Spleen (tissue), 11 donors: Measurements from ENCODE around the gene TFE3. TPM values are rescaled to one million over a fixed set of nuclear protein-coding genes. Genes with fewer than 3 reads are reported as not detected.

Source experiments
- DNase-seq: peaks from one replicate; pipeline ENCODE4 v3.0.0-alpha.2; 2020
- H3K27ac ChIP-seq, 8 donors: fragments of 200-600 bp; sonication (generic) in 7 of 8; 1 replicate in 4 of 8; 2 replicates in 4 of 8; pipeline versions ENCODE4 v1.5.0 to v1.8.0; 2016 to 2021; ENCODE audit warnings: inconsistent platforms in 4 of 8, mild to moderate bottlenecking in 4 of 8, moderate library complexity in 1 of 8
- H3K27me3 ChIP-seq, 7 donors: fragments of 200-600 bp; sonication (generic) in 6 of 7; replicated peaks in 1 of 7; 1 replicate in 4 of 7; 2 replicates in 3 of 7; pipeline versions ENCODE4 v1.5.0 to v1.8.0; 2016 to 2021; ENCODE audit warnings: inconsistent platforms in 3 of 7, mild to moderate bottlenecking in 1 of 7
- H3K36me3 ChIP-seq, 6 donors: fragments of 200-600 bp; sonication (generic) in 5 of 6; 1 replicate in 4 of 6; 2 replicates in 2 of 6; pipeline versions ENCODE4 v1.5.0 to v1.8.0; 2016 to 2021; ENCODE audit warnings: inconsistent platforms in 2 of 6
- H3K4me1 ChIP-seq, 6 donors: fragments of 200-600 bp; sonication (generic) in 5 of 6; 1 replicate in 3 of 6; 2 replicates in 3 of 6; pipeline versions ENCODE4 v1.5.0 to v1.8.0; 2016 to 2021; ENCODE audit warnings: inconsistent platforms in 3 of 6
- H3K4me3 ChIP-seq, 8 donors: fragments of 200-600 bp; sonication (generic) in 7 of 8; 1 replicate in 4 of 8; 2 replicates in 4 of 8; pipeline versions ENCODE4 v1.5.0 to v1.8.0; 2016 to 2021; ENCODE audit warnings: inconsistent platforms in 4 of 8, mild to moderate bottlenecking in 4 of 8, moderate library complexity in 2 of 8
- H3K9me3 ChIP-seq, 8 donors: fragments of 200-600 bp; sonication (generic) in 7 of 8; 1 replicate in 4 of 8; 2 replicates in 4 of 8; pipeline versions ENCODE4 v1.5.0 to v1.8.0; 2016 to 2021; ENCODE audit warnings: inconsistent platforms in 4 of 8
- POLR2A ChIP-seq, 3 donors: fragments of 450-650 bp; IDR thresholded peaks; one replicate each; pipeline ENCODE4 v1.5.1; 2017; ENCODE audit warnings: antibody characterized with exemption in 3 of 3, mild to moderate bottlenecking in 1 of 3
- POLR2AphosphoS5 ChIP-seq, 3 donors: sonication (generic); formaldehyde crosslinking; IDR thresholded peaks; one replicate each; pipeline ENCODE4 v1.5.1; 2017; ENCODE audit warnings: antibody characterized with exemption in 3 of 3
- WGBS, 5 donors: extraction: QIAGEN DNeasy Blood & Tissue Kit in 3 of 5; methylation state at CpG; one replicate each; pipeline versions ENCODE4 v1.1.5 to v1.1.7; 2013 to 2018; 5-methylcytosine and 5-hydroxymethylcytosine counted together
- intact Hi-C: fragments of 100-400 bp; cut with DNase I; formaldehyde crosslinking; loops from one replicate; pipeline ENCODE4 v1.15.0; 2023; ENCODE audit warnings: low total_unique reads
- polyA plus RNA-seq, 3 donors: library from polyadenylated mRNA; stranded (reverse); fragments of 200-250 nt; gene quantifications; one replicate each; pipeline ENCODE4 v1.2.1, GENCODE V29; 2013
- total RNA-seq, 7 donors: library from RNA; depleted of rRNA in 3 of 7; stranded (reverse); fragments of >200 nt in 3 of 7; fragmentation: NEBNext Ultra II Directional in 4 of 7; extraction: Animal tissue kit (Norgen Biotek cat#: 25700) in 4 of 7; gene quantifications; one replicate each; pipeline versions ENCODE4 v1.1.0 to v1.2.1, GENCODE V29; 2016 to 2021
- TF ChIP-seq, protein P1 (sequence below), 11 experiments: fragments of 200-600 bp in 7 of 11; fragments of 450-650 bp in 4 of 11; sonication (generic) in 4 of 11; IDR thresholded peaks in 8 of 11; conservative IDR thresholded peaks in 3 of 11; 1 replicate in 7 of 11; 2 replicates in 4 of 11; pipeline versions ENCODE4 v1.4.0 to v1.8.0; 2016 to 2021; ENCODE audit warnings: antibody characterized with exemption in 11 of 11, inconsistent platforms in 4 of 11, mild to moderate bottlenecking in 1 of 11
- donor health status: healthy with polysubstance abuse.
- donor health status: DM: no; HTN: no; CAD: no; lungs with moderate emphysema.
- donor health status: DM: no; HTN: no; CAD: no.
- donor health status: Bipolar disorder and iron deficiency.
- donor health status: healthy.
- donor health status: DM: no; HTN: no; CAD: no.
- donor health status: DM: yes; HTN: yes; CAD: no.

TFE3 gene
- total and polyA plus RNA-seq, 10 donors, result 16.0 to 79.1 (median 55.5) TPM

DNA sequence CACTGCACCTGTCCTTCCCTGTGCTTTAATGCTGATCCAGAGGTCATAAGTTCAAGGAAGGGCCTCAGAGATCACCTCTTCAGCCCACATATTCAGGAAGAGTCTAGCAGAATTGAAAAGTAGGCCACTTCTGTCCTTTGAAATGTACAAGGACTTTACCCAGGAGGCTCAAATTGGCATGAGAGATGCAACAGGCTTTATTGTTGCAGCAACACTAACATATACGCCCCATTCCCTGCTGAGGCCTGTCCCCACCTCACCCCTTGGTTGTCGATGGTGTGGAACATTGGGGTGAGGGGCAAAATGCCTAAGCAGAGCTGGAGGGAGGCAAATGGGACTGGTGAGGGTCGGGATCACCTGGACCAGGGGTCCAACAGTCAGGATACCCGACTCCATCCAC, 27.8 kb upstream of the TFE3 start:
- Histone ChIP-seq H3K27me3 (no peaks in the 10 kb centered on the region), H3K9me3 (no peaks in the 10 kb centered on the region), H3K4me3 (no peak overlapping the region), H3K4me1 (peaks cover 0 to 23% (median 16%) of the 10 kb centered on the region in 6 donors), H3K36me3 (peaks cover 0 to 29% (median 0%) of the 10 kb centered on the region in 6 donors), H3K27ac (no peak overlapping the region)
- TF ChIP-seq POLR2AphosphoS5 (IDR thresholded peaks at IDR 0.05) (no peak), POLR2A (IDR thresholded peaks at IDR 0.05) (no peak)
- TF ChIP-seq, protein P1, sequence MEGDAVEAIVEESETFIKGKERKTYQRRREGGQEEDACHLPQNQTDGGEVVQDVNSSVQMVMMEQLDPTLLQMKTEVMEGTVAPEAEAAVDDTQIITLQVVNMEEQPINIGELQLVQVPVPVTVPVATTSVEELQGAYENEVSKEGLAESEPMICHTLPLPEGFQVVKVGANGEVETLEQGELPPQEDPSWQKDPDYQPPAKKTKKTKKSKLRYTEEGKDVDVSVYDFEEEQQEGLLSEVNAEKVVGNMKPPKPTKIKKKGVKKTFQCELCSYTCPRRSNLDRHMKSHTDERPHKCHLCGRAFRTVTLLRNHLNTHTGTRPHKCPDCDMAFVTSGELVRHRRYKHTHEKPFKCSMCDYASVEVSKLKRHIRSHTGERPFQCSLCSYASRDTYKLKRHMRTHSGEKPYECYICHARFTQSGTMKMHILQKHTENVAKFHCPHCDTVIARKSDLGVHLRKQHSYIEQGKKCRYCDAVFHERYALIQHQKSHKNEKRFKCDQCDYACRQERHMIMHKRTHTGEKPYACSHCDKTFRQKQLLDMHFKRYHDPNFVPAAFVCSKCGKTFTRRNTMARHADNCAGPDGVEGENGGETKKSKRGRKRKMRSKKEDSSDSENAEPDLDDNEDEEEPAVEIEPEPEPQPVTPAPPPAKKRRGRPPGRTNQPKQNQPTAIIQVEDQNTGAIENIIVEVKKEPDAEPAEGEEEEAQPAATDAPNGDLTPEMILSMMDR (IDR thresholded peaks at IDR 0.05 in 8 of 11, conservative IDR thresholded peaks at IDR 0.05 in 3 of 11), result no peak
- 80 to 99% (median 92%) methylated on average over 4 of the region's 4 CpGs; no CpG with 5 or more reads in 1 of the 5 donors for WGBS, 5 donors
- DNase-seq, result no peak
- intact Hi-C loops, result no loop called here

DNA sequence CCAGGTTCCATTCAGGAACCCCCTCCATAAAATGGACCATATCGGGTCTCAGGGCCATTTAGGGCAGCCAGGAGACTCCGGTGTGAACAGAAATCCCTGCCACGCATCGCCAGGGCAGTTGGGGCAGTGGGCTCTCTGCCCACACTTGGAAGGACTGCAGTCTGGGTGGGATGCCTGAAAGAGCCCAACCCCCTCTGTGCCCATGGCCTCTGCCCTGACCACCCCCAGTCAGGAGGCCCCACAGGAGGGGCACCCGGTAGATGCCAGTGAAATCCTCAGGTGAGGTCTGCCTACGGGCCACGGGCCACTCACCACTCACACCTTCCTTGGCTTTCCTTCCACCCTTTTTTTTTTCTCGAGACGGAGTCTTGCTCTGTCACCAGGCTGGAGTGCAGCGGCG, 25.9 kb upstream of the TFE3 start:
- peak overlapping the region in 1 of 8 donors; percentile 1 for H3K27ac ChIP-seq
- H3K9me3 ChIP-seq, result no peaks in the 10 kb centered on the region
- H3K27me3 ChIP-seq, result no peaks in the 10 kb centered on the region
- H3K4me3 ChIP-seq, result no peak overlapping the region
- no peak for DNase-seq
- WGBS, 5 donors, result 85 to 100% (median 91%) methylated on average over 4 to 11 of the region's 11 CpGs
- H3K36me3 ChIP-seq, result peaks cover 0 to 33% (median 0%) of the 10 kb centered on the region in 6 donors
- TF ChIP-seq, protein P1 (IDR thresholded peaks at IDR 0.05 in 8 of 11, conservative IDR thresholded peaks at IDR 0.05 in 3 of 11), result no peak
- peak in 1 of 3 donors; percentile 16 for TF ChIP-seq POLR2AphosphoS5 (IDR thresholded peaks at IDR 0.05)
- TF ChIP-seq POLR2A (IDR thresholded peaks at IDR 0.05), result no peak
- intact Hi-C loops, result no loop called here
- H3K4me1 ChIP-seq, result peaks cover 0 to 16% (median 10%) of the 10 kb centered on the region in 6 donors

DNA sequence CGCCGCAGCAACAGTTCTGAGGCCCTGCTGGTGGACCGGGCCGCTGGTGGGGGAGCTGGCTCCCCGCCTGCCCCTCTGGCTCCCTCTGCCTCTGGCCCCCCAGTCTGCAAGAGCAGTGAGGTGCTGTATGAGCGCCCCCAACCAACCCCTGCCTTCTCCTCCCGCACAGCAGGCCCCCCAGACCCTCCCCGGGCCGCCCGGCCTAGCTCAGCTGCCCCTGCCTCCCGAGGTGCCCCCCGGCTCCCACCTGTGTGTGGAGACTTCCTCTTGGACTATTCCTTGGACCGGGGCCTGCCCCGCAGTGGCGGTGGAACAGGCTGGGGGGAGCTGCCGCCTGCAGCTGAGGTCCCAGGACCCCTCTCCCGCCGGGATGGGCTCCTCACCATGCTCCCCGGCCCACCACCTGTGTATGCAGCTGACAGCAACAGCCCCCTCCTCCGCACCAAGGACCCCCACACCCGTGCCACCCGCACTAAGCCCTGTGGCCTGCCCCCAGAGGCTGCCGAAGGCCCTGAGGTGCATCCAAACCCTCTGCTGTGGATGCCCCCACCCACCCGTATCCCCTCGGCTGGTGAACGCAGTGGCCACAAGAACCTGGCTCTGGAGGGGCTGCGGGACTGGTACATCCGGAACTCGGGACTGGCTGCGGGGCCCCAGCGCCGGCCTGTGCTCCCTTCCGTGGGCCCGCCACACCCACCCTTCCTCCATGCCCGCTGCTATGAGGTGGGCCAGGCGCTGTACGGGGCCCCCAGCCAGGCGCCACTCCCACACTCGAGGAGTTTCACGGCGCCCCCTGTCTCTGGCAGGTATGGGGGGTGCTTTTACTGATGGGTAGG, 24.3 kb upstream of the TFE3 start:
- 80 to 97% (median 93%) methylated on average over 11 to 40 of the region's 41 CpGs for WGBS, 5 donors
- Histone ChIP-seq H3K36me3 (peaks cover 0 to 45% (median 0%) of the 10 kb centered on the region in 6 donors), H3K27ac (no peak overlapping the region), H3K9me3 (no peaks in the 10 kb centered on the region), H3K4me1 (peaks cover 0 to 3% (median under 1%) of the 10 kb centered on the region in 6 donors), H3K4me3 (no peak overlapping the region), H3K27me3 (no peaks in the 10 kb centered on the region)
- no peak for DNase-seq
- intact Hi-C loops, result no loop called here
- TF ChIP-seq POLR2A (IDR thresholded peaks at IDR 0.05), result no peak
- peak in 1 of 3 donors; percentile 17 for TF ChIP-seq POLR2AphosphoS5 (IDR thresholded peaks at IDR 0.05)
- TF ChIP-seq, protein P1 (IDR thresholded peaks at IDR 0.05 in 8 of 11, conservative IDR thresholded peaks at IDR 0.05 in 3 of 11), result no peak

- no peak for DNase-seq
- TF ChIP-seq, protein P1 (IDR thresholded peaks at IDR 0.05 in 8 of 11, conservative IDR thresholded peaks at IDR 0.05 in 3 of 11), result no peak
- TF ChIP-seq POLR2A (IDR thresholded peaks at IDR 0.05) (no peak), POLR2AphosphoS5 (IDR thresholded peaks at IDR 0.05) (no peak)
- no peaks in the 10 kb centered on the region for H3K9me3 ChIP-seq
- no peaks in the 10 kb centered on the region for H3K27me3 ChIP-seq
- intact Hi-C loops, result no loop called here
- H3K4me3 ChIP-seq, result no peak overlapping the region
- peaks cover 0 to 53% (median 0%) of the 10 kb centered on the region in 6 donors for H3K36me3 ChIP-seq
- H3K27ac ChIP-seq, result no peak overlapping the region
- H3K4me1 ChIP-seq, result no peaks in the 10 kb centered on the region
- 79 to 94% (median 85%) methylated on average over 6 to 9 of the region's 9 CpGs for WGBS, 5 donors
These were observed 23.5 kb upstream of the TFE3 start for GRCh38 chrX:49066690-49067089.
